Peyer's patch (tissue), 4 donors: ENCODE data around the gene SLC13A5.

ENCODE experiments used
- CTCF ChIP-seq, 6 experiments: fragments of 450-650 bp in 4 of 6; fragments of 200-600 bp in 2 of 6; sonication (generic) in 1 of 6; IDR thresholded peaks; one replicate each; pipeline ENCODE4 v1.5.1; 2017 to 2019; ENCODE audit warnings: antibody characterized with exemption in 6 of 6, mild to moderate bottlenecking in 3 of 6, moderate library complexity in 1 of 6
- POLR2A ChIP-seq, 2 donors: fragments of 450-650 bp; IDR thresholded peaks; one replicate each; pipeline ENCODE4 v1.5.1; 2017; ENCODE audit warnings: antibody characterized with exemption in 2 of 2, mild to moderate bottlenecking in 2 of 2, moderate library complexity in 2 of 2

GRCh38 chr17:6667516-6667915 is 45.7 kb downstream of the SLC13A5 start:
- TF ChIP-seq CTCF (IDR thresholded peaks at IDR 0.05) = no peak
- no peak for TF ChIP-seq POLR2A (IDR thresholded peaks at IDR 0.05)
